HG03135 (cell line): ENCODE results near the gene OR14A16.

ENCODE experiments used
- ATAC-seq: cut with Tn5 transposase; IDR thresholded peaks from one replicate; pipeline ENCODE4 v1.9.1; 2021; ENCODE audit warnings: mild to moderate bottlenecking, moderate library complexity; ENCODE audit not compliant: unreplicated experiment

OR14A16 gene

GRCh38 chr1:247797518-247797917 is 26.4 kb downstream of the OR14A16 start:
- no peak for ATAC-seq

GRCh38 chr1:247769603-247770002 is 54.3 kb downstream of the OR14A16 start:
- no peak for ATAC-seq
